Activated CD8-positive, alpha-beta memory T cell treated with anti-CD3 and anti-CD28 coated beads, Interleukin-2, amount 10 ng/mL, durations not matched to agents 7 days and 5 days (primary cell): ENCODE measurements around the gene ANKRD23. TPM values are rescaled to one million over a fixed set of nuclear protein-coding genes. Genes with fewer than 3 reads are reported as not detected.

Source experiments
- ATAC-seq: fragments of 150-1000 bp; cut with Tn5 transposase; one replicate; pipeline ENCODE4 v1.10.0; 2021; ENCODE audit warnings: moderate library complexity
- CTCF ChIA-PET: fragments of 350-600 bp; sonication (Branson Sonifier 250); formaldehyde crosslinking; loops from one replicate; lab custom pipeline; 2021; ENCODE audit warnings: antibody characterized with exemption; lab: Charles Lee
- DNase-seq: peaks from one replicate; pipeline ENCODE4 v3.0.0-alpha.2; 2020
- H3K27ac Mint-ChIP-seq: one replicate; pipeline ENCODE4 v1.8.0; 2021; ENCODE audit warnings: mild to moderate bottlenecking, mixed read lengths
- H3K27me3 Mint-ChIP-seq: one replicate; pipeline ENCODE4 v1.8.0; 2021; ENCODE audit warnings: mixed read lengths
- H3K36me3 Mint-ChIP-seq: one replicate; pipeline ENCODE4 v1.8.0; 2021; ENCODE audit warnings: mild to moderate bottlenecking, mixed read lengths
- H3K4me1 Mint-ChIP-seq: one replicate; pipeline ENCODE4 v1.8.0; 2021; ENCODE audit warnings: mixed read lengths
- H3K4me3 Mint-ChIP-seq: one replicate; pipeline ENCODE4 v1.8.0; 2021; ENCODE audit warnings: mild to moderate bottlenecking, moderate library complexity, mixed read lengths
- H3K9me3 Mint-ChIP-seq: one replicate; pipeline ENCODE4 v1.8.0; 2022; ENCODE audit warnings: low read depth, mixed read lengths
- total RNA-seq, 2 experiments: library from RNA; stranded (reverse); gene quantifications; one replicate each; pipeline ENCODE4 v1.2.3, GENCODE V29; 2021

Gene ANKRD23
- total RNA-seq, 2 experiments from 2014 or later, result 10.4 to 14.8 TPM

DNA sequence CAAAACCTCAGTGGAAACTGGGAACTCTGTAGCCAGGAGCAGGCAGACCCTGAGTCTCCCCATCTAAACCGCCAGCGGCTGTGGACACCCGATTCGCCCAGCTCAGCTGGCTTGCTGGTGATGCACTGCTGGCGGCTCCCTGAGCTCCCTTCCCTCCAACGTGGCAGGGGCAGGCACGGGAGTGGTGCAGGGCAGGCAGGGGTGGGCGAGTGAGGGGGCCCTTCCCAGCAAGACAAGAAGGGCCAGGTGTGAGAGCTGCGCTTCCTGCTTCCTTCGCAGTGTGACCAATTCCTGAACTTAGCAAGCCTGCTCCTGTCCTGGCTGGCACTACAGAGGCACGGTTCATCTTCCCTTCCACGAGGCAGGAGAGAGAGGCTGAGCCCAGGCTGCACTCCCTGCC, 38.4 kb upstream of the ANKRD23 start:
- Mint-ChIP-seq H3K27me3 (no peaks in the 10 kb centered on the region), H3K36me3 (no peaks in the 10 kb centered on the region), H3K4me1 (no peaks in the 10 kb centered on the region), H3K27ac (no peak overlapping the region), H3K4me3 (no peak overlapping the region), H3K9me3 (no peaks in the 10 kb centered on the region)
- ATAC-seq (no peak), DNase-seq (no peak)
- CTCF ChIA-PET, result interaction anchor here (1.2 kb wide), 1 partner anchor 69 kb away, joined by 4 read pairs; no protein-coding TSS in a partner anchor

DNA sequence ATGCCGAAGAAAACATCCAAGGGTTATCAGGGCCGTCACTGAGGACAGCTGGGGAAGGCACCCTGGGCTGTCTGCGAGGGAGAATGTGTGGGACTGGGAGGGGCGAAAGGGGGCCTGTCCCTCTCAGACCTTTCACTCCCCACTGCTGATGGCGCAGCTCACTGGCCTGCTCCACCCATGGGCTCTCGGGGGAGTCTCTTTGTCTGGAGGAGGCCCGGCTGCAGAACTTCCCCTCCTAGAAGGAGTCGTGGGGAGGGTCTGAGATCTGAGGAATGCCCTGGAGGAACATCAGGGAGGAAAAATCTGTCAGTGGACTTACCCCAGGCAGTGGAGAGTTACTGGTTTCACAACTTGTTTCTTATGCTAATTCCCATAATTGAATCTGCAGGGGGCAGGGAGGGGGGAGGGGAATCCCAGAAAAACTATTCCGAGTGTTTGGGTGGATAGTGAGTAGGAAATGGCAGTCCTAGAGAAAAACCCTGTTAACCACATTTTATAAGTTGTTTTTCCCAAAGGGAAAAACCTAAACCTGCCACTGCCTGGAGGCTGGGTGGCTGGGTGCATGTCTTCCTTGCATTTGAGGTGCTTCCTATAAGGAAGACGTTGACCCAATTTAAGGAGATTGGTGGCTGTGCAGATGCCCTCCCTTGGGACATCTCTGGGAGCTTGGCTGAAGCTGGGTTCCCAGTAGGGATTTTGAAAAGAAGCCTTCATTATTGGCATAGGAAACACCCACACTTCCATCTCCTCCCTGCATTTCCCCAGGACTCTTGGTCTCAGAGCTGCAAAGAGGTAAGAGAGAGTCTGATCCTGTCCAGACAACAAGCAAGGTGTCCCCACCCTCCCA, 37.8 kb upstream of the ANKRD23 start:
- peaks cover 3% of the 10 kb centered on the region for H3K4me1 Mint-ChIP-seq
- H3K9me3 Mint-ChIP-seq, result no peaks in the 10 kb centered on the region
- no peak overlapping the region for H3K27ac Mint-ChIP-seq
- H3K27me3 Mint-ChIP-seq, result no peaks in the 10 kb centered on the region
- H3K4me3 Mint-ChIP-seq, result no peak overlapping the region
- CTCF ChIA-PET, result interaction anchor here (1.2 kb wide), 1 partner anchor 69 kb away, joined by 4 read pairs; no protein-coding TSS in a partner anchor
- no peak for ATAC-seq
- no peaks in the 10 kb centered on the region for H3K36me3 Mint-ChIP-seq
- no peak for DNase-seq

DNA sequence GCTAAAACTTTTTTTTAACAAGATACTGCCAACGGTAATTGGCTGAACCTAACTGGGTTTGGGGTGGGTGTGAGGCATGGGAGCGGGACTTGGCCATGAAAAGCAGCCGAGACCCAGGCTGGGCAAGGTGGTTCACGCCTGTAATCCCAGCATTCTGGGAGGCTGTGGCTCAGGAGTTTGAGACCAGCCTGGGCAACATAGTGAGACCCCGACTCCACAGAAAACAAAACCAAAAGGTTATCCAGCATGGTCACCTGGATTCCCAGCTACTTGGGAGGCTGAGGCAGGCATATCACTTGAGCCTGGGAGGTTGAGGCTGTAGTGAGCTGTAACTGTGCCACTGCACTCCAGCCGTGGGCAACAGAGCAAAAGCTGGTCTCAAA, 37.1 kb upstream of the ANKRD23 start:
- DNase-seq, result no peak
- Mint-ChIP-seq H3K4me3 (no peak overlapping the region), H3K27ac (no peak overlapping the region), H3K4me1 (peaks cover 3% of the 10 kb centered on the region), H3K9me3 (no peaks in the 10 kb centered on the region), H3K36me3 (no peaks in the 10 kb centered on the region), H3K27me3 (no peaks in the 10 kb centered on the region)
- CTCF ChIA-PET, result interaction anchor here (1.9 kb wide), 1 partner anchor 12 kb away, joined by 8 read pairs; no protein-coding TSS in a partner anchor
- ATAC-seq, result no peak

DNA sequence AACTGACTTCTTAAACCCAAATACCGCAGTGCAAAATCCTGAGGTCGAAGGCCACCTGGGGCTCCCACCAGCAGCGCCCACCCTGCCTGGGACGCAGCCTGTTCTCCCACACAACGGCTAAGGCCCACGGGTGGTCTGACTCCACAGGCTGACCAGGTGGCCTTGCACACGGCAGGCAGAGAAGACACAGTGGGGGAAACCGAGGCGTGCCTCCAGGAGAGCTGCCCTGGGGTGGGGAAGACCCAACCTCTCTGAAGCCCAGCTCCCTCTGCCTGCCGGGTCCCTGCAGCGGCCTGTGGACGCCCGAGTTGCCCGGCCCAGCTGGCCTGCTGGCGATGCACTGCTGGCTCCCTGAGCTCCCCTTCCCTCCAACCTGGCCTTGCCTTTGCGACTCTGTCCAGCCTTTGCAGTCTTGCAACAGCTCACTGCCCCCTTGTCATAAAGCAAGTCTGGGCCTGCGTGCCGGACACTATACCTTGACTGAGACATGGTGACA, 35.8 kb upstream of the ANKRD23 start:
- Mint-ChIP-seq H3K27ac (no peak overlapping the region), H3K4me3 (no peak overlapping the region), H3K36me3 (no peaks in the 10 kb centered on the region), H3K9me3 (no peaks in the 10 kb centered on the region), H3K4me1 (peaks cover 4% of the 10 kb centered on the region), H3K27me3 (no peaks in the 10 kb centered on the region)
- no peak for ATAC-seq
- CTCF ChIA-PET, result interaction anchor here (1.1 to 1.9 kb wide), 2 partner anchors 9 to 11 kb away, joined by 3 to 8 read pairs; no protein-coding TSS in a partner anchor
- DNase-seq, result no peak

DNA sequence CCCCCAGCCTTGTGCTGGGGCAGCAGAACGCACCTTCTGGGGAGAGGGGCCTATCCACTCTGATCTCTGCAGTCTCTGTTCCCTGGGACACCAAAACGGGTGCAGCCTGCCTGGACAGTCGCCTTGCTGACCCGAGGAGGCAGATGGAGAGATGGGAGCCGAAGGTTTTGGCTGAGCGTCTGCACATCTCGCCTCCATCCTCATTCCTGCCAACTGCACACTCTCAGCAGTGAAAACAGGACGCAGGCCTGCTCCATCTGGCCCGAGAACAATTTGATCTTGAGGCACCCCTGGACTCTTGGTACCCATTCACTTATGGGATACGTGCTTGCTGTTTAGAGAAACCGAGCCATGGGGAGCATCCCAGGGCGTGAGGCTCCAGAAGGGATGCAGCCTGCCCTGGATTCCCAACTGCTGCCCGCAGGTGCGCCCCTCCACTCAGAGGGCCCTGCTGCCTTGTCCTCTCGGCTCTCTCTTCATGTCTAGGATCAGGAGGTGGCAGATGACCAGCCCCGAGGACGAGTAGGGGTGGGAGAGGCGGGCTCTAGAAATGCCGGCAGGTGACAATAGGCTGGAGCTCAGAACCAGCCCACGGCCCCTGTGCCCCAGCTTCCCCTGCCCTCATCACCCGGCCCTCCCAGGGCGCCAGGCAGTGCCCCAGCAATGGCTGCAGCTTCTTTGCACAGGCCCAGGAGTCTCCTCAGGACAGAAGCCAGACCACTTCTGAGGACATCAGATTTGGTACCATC, 35.1 kb upstream of the ANKRD23 start:
- peaks cover 7% of the 10 kb centered on the region for H3K4me1 Mint-ChIP-seq
- no peak overlapping the region for H3K4me3 Mint-ChIP-seq
- no peak for ATAC-seq
- H3K36me3 Mint-ChIP-seq, result no peaks in the 10 kb centered on the region
- H3K27me3 Mint-ChIP-seq, result peaks cover 3% of the 10 kb centered on the region
- H3K9me3 Mint-ChIP-seq, result no peaks in the 10 kb centered on the region
- DNase-seq, result no peak
- CTCF ChIA-PET, result interaction anchor here (1.1 to 1.9 kb wide), 2 partner anchors 8 to 10 kb away, joined by 3 to 8 read pairs; no protein-coding TSS in a partner anchor
- H3K27ac Mint-ChIP-seq, result no peak overlapping the region

DNA sequence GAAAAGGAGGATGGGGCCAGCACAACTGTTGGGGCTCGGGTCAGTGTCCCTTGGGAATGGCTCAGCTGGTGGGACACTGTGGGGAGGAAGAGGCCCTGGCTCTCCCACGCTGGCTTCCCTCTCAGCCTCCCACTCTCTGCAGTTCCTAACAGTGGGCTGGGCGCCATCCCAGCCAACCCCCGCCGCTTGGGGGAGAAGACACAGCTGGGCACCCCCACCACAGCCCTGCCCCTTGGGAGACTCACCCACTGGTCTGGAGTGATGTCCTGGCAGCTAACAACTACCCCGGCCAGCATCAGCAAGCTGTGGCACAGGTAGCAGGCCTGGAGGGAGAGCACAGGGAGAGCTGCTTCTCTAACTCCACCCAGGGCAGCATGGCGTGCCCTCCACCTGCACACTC, 34.4 kb upstream of the ANKRD23 start:
- H3K27ac Mint-ChIP-seq, result no peak overlapping the region
- peaks cover 3% of the 10 kb centered on the region for H3K27me3 Mint-ChIP-seq
- H3K4me3 Mint-ChIP-seq, result no peak overlapping the region
- H3K4me1 Mint-ChIP-seq, result peaks cover 7% of the 10 kb centered on the region
- DNase-seq (no peak), ATAC-seq (peak; percentile 8)
- H3K36me3 Mint-ChIP-seq, result no peaks in the 10 kb centered on the region
- H3K9me3 Mint-ChIP-seq, result no peaks in the 10 kb centered on the region
- CTCF ChIA-PET, result interaction anchor here (1.7 kb wide), 1 partner anchor 73 kb away, joined by 7 read pairs; no protein-coding TSS in a partner anchor

DNA sequence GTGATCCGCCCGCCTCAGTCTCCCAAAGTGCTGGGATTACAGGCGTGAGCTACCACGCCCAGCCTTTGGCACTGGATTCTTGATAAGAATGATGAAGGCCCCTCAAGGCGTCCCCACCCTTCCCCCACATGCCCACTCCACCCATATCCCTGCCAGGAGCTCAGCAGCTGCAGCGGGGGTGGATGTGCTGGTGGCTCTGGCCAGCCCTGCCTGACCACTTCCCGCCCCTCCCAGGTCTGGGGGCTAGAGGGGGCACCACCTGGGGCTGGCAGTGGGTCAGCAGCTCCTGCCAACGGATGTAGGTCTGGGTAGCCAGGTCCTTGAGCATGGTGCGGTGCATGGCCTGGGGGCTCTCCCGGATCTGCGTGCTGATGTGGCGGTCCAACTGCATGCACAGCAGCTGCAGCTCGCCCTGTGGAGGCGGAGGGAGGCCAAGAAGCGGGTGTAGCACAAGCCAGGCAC, 33.8 kb upstream of the ANKRD23 start:
- peaks cover 9% of the 10 kb centered on the region for H3K4me1 Mint-ChIP-seq
- CTCF ChIA-PET, result interaction anchor here (1.7 kb wide), 1 partner anchor 73 kb away, joined by 7 read pairs; no protein-coding TSS in a partner anchor
- H3K27me3 Mint-ChIP-seq, result peaks cover 3% of the 10 kb centered on the region
- no peaks in the 10 kb centered on the region for H3K36me3 Mint-ChIP-seq
- no peak for DNase-seq
- H3K9me3 Mint-ChIP-seq, result no peaks in the 10 kb centered on the region
- no peak overlapping the region for H3K27ac Mint-ChIP-seq
- no peak for ATAC-seq
- H3K4me3 Mint-ChIP-seq, result no peak overlapping the region

DNA sequence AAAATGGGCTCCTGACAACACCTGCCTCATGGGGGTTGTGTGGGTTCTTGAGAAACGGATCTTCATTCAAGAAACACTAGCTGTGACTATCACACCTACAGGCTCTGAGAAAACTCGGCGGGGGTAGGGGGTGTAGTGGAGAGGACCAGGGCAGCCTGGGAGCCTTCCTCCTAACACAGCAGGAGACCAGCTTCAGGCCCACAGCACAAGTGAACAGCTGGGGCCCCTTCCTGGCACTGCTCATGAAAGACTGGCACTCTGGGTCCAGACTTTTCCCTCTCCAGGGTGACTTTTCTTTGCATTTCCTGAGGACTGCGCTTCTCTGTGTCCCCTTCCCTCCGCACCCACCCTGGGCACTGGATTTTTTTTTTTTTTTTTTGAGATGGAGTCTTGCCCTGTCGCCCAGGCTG, 33.2 kb upstream of the ANKRD23 start:
- H3K36me3 Mint-ChIP-seq, result no peaks in the 10 kb centered on the region
- H3K4me3 Mint-ChIP-seq, result no peak overlapping the region
- CTCF ChIA-PET, result interaction anchor here (1.7 kb wide), 1 partner anchor 74 kb away, joined by 7 read pairs; no protein-coding TSS in a partner anchor
- no peaks in the 10 kb centered on the region for H3K9me3 Mint-ChIP-seq
- no peak overlapping the region for H3K27ac Mint-ChIP-seq
- DNase-seq, result no peak
- H3K4me1 Mint-ChIP-seq, result peaks cover 9% of the 10 kb centered on the region
- no peak for ATAC-seq
- peaks cover 3% of the 10 kb centered on the region for H3K27me3 Mint-ChIP-seq

DNA sequence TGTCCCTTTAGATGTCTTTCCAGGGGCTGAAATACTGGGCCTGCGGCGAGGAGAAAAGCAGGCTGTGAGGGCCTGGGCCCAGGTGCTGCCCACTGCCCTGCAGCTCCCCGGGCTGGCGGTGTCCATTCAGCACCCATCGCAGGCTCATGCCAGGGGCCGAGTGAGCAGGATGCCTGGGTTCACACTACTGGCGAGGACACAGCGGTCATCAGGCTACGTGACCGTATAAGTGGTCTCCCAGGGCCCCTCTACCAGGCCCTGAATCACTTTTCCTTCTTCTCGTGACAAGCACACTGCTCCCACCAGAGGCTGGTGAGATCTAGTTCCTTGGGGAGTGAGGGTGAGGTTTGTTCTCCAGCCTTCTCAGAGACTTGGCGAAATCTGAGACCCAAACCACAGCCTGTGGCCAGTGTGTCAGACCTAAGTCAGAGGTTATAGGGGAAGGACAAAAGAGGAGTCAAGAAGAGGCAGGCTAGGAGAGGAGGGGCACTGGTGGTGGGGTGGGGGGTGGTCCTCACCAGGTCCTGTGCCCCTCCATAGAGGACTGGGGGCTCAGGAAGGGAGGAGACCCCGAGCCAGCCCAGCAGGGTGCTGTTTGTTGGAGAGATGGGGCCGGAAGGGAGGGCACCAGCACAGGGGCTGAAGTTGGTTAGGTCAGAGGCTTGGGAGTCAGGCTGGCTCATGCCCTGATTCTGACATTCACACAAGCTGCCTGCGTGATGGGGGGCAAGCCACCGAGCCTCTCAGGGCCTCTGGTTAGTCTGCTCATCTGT, 32.6 kb upstream of the ANKRD23 start:
- H3K27me3 Mint-ChIP-seq, result peaks cover 3% of the 10 kb centered on the region
- H3K36me3 Mint-ChIP-seq, result no peaks in the 10 kb centered on the region
- no peak overlapping the region for H3K27ac Mint-ChIP-seq
- no peak overlapping the region for H3K4me3 Mint-ChIP-seq
- H3K4me1 Mint-ChIP-seq, result peaks cover 9% of the 10 kb centered on the region
- DNase-seq, result no peak
- CTCF ChIA-PET, result interaction anchor here (1.0 to 1.7 kb wide), 2 partner anchors 19 to 75 kb away, joined by 6 to 7 read pairs; partner anchors contain the start of gene ANKRD39
- no peaks in the 10 kb centered on the region for H3K9me3 Mint-ChIP-seq
- no peak for ATAC-seq

DNA sequence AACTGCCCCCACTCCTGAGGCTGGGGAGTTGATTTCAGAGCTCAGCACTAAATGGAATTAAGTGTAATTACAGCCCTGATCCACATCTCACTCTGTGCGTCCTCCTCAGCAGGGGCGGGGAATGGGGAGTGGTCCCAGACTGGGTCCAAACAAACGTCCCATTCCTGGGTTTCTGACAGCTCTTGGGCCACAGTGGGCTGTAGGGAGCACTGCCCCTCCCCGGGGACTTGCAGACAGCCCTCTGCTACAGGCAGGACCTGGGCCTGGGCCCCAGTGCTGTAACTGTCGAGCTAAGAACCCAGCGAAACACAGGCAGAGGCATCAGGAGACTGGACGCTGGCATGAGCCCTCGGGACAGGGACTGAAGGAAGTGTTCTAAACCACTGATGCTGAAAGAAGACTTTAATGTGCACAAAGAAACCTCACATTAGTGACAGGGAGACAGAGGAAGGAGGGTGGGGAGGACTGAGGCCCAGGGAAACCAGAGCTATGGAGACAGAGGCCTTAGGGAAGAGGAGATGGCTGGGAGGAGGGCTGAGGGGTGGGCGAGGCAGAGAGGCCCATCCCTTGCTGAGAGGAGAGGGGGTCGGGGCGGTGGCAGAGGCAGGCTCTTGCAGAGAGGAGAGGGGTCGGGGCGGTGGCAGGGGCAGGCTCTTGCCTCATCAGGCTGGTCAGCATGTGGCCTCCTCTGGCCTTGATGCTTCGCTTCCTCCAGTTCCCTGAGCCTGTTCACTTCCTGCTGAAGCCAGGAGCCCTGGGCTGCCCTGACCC, 31.9 kb upstream of the ANKRD23 start:
- peaks cover 15% of the 10 kb centered on the region for H3K4me1 Mint-ChIP-seq
- H3K27ac Mint-ChIP-seq, result no peak overlapping the region
- H3K27me3 Mint-ChIP-seq, result peaks cover 11% of the 10 kb centered on the region
- H3K4me3 Mint-ChIP-seq, result no peak overlapping the region
- DNase-seq (no peak), ATAC-seq (no peak)
- CTCF ChIA-PET, result interaction anchor here (0.7 to 1.0 kb wide), 2 partner anchors 18 to 213 kb away, joined by 3 to 6 read pairs; partner anchors contain the start of gene ANKRD39
- H3K36me3 Mint-ChIP-seq, result no peaks in the 10 kb centered on the region
- H3K9me3 Mint-ChIP-seq, result no peaks in the 10 kb centered on the region

DNA sequence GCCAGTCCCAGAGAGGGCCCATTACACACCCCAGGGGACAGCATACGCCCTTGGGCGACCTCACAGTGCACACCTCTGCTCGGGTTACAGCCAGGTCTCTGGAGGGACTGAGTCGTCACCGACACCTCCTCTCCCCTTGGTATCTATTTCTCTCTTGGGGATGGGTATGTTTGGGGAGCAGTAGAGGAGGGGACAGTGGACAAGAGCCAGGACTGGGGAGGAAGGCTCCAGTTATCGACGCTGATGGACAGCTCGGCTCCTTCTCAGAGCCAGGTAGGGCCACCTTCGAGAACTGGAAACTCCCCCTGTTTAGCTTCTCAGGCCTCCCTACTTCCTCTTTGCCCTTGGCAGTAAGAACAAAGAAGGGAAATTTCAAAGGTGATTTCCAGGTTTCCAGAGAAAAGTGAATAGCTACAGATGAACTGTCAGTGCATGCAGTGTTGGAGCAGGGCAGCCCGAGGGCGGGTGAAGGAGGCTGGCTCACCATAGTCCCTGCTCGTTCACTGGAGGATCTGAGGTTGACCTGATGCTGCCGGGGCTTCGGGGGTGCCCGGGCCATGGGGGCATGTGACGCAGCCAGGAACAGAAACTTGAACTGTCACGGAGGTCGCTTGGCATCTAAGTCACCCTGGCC, 30.5 kb upstream of the ANKRD23 start:
- Mint-ChIP-seq H3K9me3 (no peaks in the 10 kb centered on the region), H3K4me3 (no peak overlapping the region), H3K27ac (no peak overlapping the region), H3K36me3 (no peaks in the 10 kb centered on the region), H3K4me1 (peaks cover 20% of the 10 kb centered on the region), H3K27me3 (peaks cover 16% of the 10 kb centered on the region)
- DNase-seq, result no peak
- CTCF ChIA-PET, result interaction anchor here (0.8 to 1.7 kb wide), 3 partner anchors 16 to 87 kb away, joined by 3 to 13 read pairs (median 3); partner anchors contain the start of gene ANKRD39
- ATAC-seq, result no peak
